ENCODE measurements around the gene TACC2. TPM values are rescaled to one million over a fixed set of nuclear protein-coding genes. Genes with fewer than 3 reads are reported as not detected.
"Not testable (repeated sequence)": the region's sequence is repeated elsewhere in the genome, so short reads cannot be mapped to it uniquely, and the experiment has no call there.

The TACC2 gene
- total RNA-seq, 1 experiment from 2014 or later = 3.0 TPM

GRCh38 chr10:121974535-121975294 is 14.2 kb upstream of the TACC2 start, which contains the start of gene NSMCE4A:
NSMCE4A (minus strand) TSS chr10:121975217; CDS start chr10:121975165, 52 bp downstream.
- peak; percentile 61 for DNase-seq (ENCODE audit: low read depth, low spot score)
- in situ Hi-C loops (cut with HindIII; ENCODE audit: low pct_unique_long_range_greater_than_20kb, low sequenced_read_pairs) = no loop called here

- DNase-seq (ENCODE audit: low read depth, low spot score) = no peak
- in situ Hi-C loops (cut with HindIII; ENCODE audit: low pct_unique_long_range_greater_than_20kb, low sequenced_read_pairs) = no loop called here
Measured at GRCh38 chr10:121975295-121976086, 13.5 kb upstream of the TACC2 start.

GRCh38 chr10:121976607-121977006 is 12.4 kb upstream of the TACC2 start:
- in situ Hi-C loops (cut with HindIII; ENCODE audit: low pct_unique_long_range_greater_than_20kb, low sequenced_read_pairs) = no loop called here
- no peak for DNase-seq (ENCODE audit: low read depth, low spot score)

GRCh38 chr10:121978511-121978910 is 10.5 kb upstream of the TACC2 start:
- in situ Hi-C loops (cut with HindIII; ENCODE audit: low pct_unique_long_range_greater_than_20kb, low sequenced_read_pairs) = no loop called here
- DNase-seq (ENCODE audit: low read depth, low spot score) = no peak

- DNase-seq (ENCODE audit: low read depth, low spot score) = no peak
- in situ Hi-C loops (cut with HindIII; ENCODE audit: low pct_unique_long_range_greater_than_20kb, low sequenced_read_pairs) = no loop called here
Measured at GRCh38 chr10:121981346-121981745, 7.6 kb upstream of the TACC2 start.

- no peak for DNase-seq (ENCODE audit: low read depth, low spot score)
- in situ Hi-C loops (cut with HindIII; ENCODE audit: low pct_unique_long_range_greater_than_20kb, low sequenced_read_pairs) = no loop called here
Measured at GRCh38 chr10:121983852-121984251, 5.1 kb upstream of the TACC2 start.

GRCh38 chr10:121984463-121984862 is 4.5 kb upstream of the TACC2 start:
- DNase-seq (ENCODE audit: low read depth, low spot score) = no peak
- in situ Hi-C loops (cut with HindIII; ENCODE audit: low pct_unique_long_range_greater_than_20kb, low sequenced_read_pairs) = no loop called here

- in situ Hi-C loops (cut with HindIII; ENCODE audit: low pct_unique_long_range_greater_than_20kb, low sequenced_read_pairs) = no loop called here
- DNase-seq (ENCODE audit: low read depth, low spot score) = no peak
Measured at GRCh38 chr10:121990015-121990677, 1.2 kb downstream of the TACC2 start.

GRCh38 chr10:121991727-121992126 is 2.8 kb downstream of the TACC2 start:
- DNase-seq (ENCODE audit: low read depth, low spot score); in situ Hi-C loops (cut with HindIII; ENCODE audit: low pct_unique_long_range_greater_than_20kb, low sequenced_read_pairs): not testable (repeated sequence)

- in situ Hi-C loops (cut with HindIII; ENCODE audit: low pct_unique_long_range_greater_than_20kb, low sequenced_read_pairs) = no loop called here
- DNase-seq (ENCODE audit: low read depth, low spot score) = no peak
Measured at GRCh38 chr10:121994429-121994941, 5.5 kb downstream of the TACC2 start.

- in situ Hi-C loops (cut with HindIII; ENCODE audit: low pct_unique_long_range_greater_than_20kb, low sequenced_read_pairs) = no loop called here
- DNase-seq (ENCODE audit: low read depth, low spot score) = no peak
Measured at GRCh38 chr10:121998462-121998861, 9.5 kb downstream of the TACC2 start.

- no peak for DNase-seq (ENCODE audit: low read depth, low spot score)
- in situ Hi-C loops (cut with HindIII; ENCODE audit: low pct_unique_long_range_greater_than_20kb, low sequenced_read_pairs) = no loop called here
Measured at GRCh38 chr10:121999301-121999700, 10.3 kb downstream of the TACC2 start.

GRCh38 chr10:122001698-122002097 is 12.7 kb downstream of the TACC2 start:
- DNase-seq (ENCODE audit: low read depth, low spot score) = no peak
- in situ Hi-C loops (cut with HindIII; ENCODE audit: low pct_unique_long_range_greater_than_20kb, low sequenced_read_pairs) = no loop called here

- no peak for DNase-seq (ENCODE audit: low read depth, low spot score)
- in situ Hi-C loops (cut with HindIII; ENCODE audit: low pct_unique_long_range_greater_than_20kb, low sequenced_read_pairs) = no loop called here
Measured at GRCh38 chr10:122007415-122007814, 18.5 kb downstream of the TACC2 start.

- DNase-seq (ENCODE audit: low read depth, low spot score) = no peak
- in situ Hi-C loops (cut with HindIII; ENCODE audit: low pct_unique_long_range_greater_than_20kb, low sequenced_read_pairs) = no loop called here
Measured at GRCh38 chr10:122010405-122011050, 21.6 kb downstream of the TACC2 start.

GRCh38 chr10:122012731-122013130 is 23.8 kb downstream of the TACC2 start:
- in situ Hi-C loops (cut with HindIII; ENCODE audit: low pct_unique_long_range_greater_than_20kb, low sequenced_read_pairs) = no loop called here
- no peak for DNase-seq (ENCODE audit: low read depth, low spot score)

GRCh38 chr10:122013311-122013780 is 24.4 kb downstream of the TACC2 start:
- in situ Hi-C loops (cut with HindIII; ENCODE audit: low pct_unique_long_range_greater_than_20kb, low sequenced_read_pairs) = no loop called here
- no peak for DNase-seq (ENCODE audit: low read depth, low spot score)

Measured in SK-MEL-5 (cell line).